Retina (tissue), 1 donor: Measurements from ENCODE around the gene KIF1A.

Experiments
- DNase-seq: peaks from one replicate; pipeline ENCODE4 v3.0.0-alpha.2; 2016

Gene KIF1A, protein sequence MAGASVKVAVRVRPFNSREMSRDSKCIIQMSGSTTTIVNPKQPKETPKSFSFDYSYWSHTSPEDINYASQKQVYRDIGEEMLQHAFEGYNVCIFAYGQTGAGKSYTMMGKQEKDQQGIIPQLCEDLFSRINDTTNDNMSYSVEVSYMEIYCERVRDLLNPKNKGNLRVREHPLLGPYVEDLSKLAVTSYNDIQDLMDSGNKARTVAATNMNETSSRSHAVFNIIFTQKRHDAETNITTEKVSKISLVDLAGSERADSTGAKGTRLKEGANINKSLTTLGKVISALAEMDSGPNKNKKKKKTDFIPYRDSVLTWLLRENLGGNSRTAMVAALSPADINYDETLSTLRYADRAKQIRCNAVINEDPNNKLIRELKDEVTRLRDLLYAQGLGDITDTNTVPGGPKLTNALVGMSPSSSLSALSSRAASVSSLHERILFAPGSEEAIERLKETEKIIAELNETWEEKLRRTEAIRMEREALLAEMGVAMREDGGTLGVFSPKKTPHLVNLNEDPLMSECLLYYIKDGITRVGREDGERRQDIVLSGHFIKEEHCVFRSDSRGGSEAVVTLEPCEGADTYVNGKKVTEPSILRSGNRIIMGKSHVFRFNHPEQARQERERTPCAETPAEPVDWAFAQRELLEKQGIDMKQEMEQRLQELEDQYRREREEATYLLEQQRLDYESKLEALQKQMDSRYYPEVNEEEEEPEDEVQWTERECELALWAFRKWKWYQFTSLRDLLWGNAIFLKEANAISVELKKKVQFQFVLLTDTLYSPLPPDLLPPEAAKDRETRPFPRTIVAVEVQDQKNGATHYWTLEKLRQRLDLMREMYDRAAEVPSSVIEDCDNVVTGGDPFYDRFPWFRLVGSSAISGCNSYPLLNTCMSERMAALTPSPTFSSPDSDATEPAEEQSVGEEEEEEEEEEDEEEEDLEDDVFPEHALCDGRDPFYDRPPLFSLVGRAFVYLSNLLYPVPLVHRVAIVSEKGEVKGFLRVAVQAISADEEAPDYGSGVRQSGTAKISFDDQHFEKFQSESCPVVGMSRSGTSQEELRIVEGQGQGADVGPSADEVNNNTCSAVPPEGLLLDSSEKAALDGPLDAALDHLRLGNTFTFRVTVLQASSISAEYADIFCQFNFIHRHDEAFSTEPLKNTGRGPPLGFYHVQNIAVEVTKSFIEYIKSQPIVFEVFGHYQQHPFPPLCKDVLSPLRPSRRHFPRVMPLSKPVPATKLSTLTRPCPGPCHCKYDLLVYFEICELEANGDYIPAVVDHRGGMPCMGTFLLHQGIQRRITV (N-terminal part only)

DNA sequence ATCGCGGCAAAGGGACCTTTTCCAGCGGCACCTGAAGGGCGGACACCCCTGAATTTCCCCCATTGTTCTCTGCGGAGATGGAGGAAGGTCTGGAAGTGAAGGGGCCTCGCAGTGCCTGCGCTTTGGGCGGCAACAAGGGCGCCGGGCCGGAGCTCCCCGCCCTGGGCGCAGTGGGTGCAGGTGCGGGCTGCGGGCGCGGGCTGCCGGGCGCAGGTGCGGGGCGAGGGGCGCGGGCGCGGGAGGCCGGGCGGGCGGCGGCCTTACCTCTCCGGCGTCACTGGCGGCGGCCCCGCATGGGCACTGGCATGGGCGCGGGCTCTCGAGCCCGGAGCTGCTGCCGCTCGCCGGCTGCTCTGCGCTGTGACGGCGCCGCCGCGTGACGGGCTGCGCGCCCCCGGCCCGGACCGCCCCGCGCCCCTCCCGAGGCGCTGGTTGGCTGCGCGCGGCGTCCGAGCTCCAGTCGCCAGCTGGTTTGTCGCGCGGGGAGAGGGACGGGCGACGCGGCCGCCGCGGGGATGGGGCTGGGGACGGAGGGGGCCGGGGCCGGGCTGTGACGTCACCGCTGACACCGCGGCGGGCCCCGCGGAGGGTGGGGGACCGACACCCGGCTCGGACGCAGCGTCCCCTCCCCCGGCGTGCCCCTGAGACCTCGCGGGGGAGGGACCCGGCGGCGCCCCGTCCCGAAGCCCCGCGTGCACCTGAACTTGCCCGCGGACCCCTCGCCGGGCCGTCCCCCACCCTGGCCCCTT lies at the start of gene KIF1A:
TSS of gene KIF1A (minus strand) at position 362 of the 749 bp plus-strand sequence. CDS start 22,467 bp downstream, outside the sequence.
- DNase-seq = peak; percentile 72

DNA sequence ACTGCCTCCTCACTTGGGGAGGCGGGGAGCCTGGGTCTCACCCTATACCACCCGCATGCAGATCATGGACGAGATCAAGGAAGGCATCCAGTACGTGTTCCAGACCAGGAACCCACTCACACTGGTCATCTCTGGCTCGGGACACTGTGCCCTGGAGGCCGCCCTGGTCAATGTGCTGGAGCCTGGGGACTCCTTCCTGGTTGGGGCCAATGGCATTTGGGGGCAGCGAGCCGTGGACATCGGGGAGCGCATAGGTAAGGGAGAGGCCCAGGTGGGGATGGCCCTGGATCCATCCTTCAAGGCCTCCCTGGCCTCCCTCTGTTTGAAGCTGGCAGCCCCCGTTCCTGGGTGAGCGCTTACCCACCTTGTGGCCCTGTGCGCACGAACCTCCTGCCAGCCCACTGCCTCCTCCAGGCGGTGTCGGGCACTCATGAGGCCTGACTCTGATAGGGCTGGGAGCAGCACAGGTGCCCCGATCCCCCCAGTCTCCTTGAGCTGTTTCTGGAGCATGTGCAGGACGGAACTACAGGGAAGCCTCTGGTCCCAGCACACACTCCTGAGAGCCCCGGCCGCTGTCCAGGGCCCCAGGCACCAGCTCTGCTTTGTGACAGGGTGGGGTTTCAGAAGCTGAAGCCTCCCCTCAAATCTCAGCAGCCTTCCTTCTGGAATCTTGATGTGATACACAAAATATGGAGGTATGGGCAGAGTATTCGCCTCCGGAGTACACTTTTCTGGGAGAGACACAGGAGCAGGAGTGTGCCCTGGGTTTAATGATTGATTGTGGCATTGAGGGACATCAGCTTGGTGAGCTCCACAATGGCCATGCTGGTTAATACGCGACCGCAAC lies 49.3 kb upstream of the KIF1A start:
- DNase-seq = no peak

DNA sequence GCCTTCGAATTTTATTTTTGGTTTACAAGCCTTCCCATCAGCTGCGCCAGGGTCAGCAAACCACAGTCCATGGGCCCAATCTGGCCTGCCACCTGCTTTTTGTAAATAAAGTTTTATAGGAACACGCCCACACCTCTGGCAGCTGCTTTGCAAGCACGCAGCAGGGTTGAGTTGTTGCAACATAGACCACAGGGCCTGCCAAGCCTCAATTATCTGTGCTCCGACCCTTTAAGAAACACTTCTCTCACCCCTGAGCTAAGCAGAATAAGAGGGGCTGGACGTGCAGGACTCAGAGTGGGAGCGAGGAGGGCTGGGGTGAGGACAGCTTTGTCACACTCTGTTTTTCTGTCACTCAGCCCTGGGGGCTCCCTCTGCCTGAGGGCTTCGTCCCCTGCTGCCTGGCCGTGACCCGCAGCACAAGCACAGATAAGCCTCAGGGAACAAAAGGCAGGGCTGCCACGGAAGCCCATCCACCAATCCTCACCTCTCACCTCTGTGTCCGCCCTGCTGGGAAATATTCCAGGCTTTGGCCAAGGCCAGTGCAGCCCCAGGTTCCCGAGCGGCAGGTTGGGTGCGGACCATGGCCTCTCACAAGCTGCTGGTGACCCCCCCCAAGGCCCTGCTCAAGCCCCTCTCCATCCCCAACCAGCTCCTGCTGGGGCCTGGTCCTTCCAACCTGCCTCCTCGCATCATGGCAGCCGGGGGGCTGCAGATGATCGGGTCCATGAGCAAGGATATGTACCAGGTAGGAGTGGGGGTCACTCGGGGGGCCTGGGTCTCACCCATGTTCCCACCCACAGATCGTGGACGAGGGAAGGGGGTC lies 48.5 kb upstream of the KIF1A start, which contains the start of gene AGXT:
TSS of gene AGXT (plus strand) at position 539 of the 823 bp plus-strand sequence. CDS start at position 581, 42 bp downstream.
- DNase-seq = no peak

DNA sequence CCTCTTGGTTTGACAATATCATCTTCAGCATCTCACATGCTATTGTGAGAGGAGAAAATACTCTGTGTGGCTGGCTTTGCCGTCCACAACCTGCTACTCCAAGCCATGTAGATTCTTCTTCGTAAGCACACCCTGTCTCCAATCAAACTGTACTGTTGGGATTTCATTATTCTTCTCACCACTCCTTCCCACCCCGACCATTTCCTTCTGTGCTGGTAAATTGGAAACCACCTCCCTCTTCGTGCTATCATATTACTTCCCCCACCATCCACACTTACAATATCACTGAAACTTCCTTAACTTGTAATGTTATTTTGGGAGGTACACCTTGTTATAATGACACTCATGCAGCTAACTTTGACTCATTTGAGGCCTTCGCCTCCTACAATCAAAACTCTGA lies 45.4 kb upstream of the KIF1A start:
- no peak for DNase-seq

DNA sequence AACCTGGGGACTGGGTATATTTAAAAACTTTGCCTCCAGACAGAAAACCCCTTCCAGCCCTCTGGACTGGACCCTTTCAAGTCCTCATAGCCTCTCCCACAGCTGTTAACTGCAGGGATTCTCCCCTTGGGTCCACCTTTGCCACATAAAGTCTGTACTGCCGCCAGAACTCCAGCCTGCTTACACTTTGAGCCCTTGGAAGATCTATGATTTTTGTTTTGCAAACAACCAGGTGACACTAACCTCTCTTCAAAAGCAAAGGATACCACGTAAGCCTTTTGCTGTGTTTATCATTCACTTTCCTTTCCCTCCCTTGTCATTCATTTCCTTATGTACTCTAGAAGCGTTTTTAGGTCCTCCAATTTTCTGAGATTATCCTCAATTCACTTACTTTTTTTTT lies 44.5 kb upstream of the KIF1A start:
- no peak for DNase-seq

DNA sequence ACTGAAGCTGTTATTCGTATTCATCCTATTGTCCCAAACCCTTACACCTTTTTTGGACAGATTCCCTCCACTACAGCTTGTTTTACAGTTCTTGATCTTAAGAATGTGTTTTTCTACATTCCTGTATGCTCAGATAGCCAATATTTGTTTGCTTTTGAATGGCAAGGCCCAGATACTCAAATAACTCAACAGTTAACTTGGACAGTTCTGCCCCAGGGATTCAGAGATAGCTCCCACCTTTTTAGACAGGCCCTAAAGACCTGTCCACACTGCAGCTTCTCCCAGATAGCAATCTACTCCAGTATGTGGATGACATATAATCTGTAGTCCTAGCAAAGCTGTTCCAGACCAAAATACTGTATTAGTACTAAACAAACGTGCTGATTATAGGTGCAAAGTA lies 41.5 kb upstream of the KIF1A start:
- DNase-seq = no peak

DNA sequence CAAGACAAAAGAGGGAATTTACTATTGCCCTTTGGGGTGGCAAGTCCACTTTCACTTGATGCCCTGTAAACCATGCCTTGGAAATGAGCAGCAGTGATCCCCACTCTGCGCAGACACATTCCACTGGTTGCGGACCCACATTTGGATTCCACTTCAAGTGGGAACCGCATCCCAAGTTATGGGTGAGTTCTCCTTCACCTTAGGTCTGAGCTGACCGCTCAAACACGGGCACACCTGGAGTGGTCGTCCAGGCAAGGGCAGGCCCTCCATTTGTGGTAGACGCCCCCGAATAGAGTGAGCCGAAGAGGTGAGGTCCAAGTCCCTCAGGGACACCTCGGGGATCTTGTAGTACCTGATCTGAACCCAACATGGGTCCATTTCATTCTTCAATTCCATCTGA lies 38.9 kb upstream of the KIF1A start:
- no peak for DNase-seq

DNA sequence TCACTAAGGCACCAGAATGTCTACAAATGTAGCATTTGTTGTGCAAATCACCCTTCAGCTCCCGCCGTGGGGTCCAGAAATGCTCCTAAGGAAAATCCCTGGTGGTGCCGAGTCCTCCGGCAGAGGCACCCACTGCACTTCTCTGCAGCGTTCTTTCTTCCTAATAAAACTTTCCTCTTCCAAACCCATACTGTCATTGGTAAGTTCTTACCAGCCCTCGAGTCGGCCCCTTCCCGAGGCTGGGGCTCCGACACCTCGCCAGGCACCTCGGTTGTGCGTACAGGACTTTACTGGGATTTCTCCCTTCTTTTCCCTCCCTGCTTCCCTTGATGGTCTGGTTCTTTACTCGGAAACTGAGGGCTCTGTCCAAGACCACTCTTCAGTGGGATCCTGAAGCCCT lies 38.3 kb upstream of the KIF1A start:
- DNase-seq = no peak

DNA sequence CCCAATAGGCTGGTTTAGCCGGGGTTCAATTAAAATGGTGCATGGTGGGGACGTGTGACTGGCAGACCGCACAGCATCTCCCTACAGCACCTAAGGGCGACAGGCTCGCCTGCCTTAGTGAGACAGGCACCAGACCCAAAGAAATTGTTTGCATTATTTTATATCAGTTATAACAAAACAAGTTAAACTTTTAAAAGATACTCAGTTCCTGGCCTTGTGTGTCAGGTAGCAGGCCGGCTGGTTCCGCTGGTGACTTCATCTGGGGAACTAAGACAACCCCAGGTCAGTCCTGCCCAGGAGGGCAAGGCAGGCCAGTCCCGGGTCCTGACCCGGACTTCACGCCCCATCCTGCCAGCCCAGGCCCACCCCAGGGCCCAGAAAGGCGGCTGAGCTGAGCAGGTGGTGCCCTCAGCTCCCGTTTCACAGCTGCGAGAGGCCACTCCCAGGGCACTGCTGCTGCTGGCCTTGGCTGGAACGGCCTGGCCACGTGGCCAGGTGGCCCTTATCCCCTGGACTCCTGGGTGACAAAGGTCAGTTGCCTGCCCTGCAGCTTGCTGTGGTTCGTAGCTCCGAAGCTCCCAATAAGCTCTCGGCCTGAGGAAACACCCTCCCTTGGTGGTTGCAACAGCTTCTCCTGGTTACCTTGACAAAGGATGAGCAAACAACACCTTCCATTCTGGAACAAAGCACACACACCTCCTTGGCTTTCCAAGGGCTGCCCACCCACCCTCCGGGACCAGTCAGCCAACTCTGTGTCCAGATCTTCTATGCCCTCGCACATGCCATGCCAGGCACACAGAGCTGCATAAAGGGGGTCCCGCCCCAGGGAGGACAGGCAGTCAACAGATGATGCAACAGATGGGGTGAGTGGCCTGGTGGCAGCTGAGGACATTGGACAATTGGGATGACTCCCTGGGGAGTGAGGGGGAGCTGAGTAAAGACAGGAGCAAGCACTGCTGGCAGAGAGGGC lies 37.3 kb upstream of the KIF1A start:
- DNase-seq = no peak

DNA sequence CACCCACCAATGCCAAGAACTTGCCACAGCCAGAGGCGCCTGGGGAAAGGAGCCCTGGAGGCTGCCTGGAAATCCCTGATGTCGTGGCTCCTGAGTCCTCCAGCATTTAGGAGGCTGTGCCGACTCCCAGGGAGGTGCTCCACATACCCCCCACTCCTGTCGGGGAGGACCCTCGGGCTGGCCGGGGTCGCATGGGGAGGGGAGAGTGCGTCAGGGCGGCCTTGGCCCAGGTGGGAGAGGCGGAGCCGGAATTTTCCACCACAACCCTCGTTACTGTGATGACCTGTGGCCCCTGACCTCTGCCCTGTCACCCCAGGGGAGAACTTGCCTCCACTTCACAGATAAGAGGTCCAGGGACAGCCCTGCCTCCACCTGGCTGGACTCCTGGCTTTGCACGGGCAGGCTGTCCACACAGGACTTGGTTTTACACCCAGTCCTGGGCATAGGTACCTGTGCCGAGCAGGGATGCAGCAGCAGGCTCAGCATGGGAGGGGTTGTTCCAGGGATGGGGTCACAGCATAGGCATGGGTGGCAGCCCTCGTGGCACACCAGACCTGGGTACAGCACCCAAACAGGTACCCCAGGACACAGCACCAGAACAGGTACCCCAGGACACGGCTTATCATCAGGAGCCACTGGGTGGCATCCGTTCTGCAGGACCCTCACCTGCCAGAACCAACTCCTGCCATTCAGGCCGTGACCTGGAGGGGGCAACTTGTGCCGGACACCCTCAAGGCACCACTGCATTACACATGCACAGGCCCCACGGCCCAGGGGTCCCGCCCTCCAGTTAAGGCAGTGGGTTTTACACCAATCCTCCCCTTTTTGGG lies 36.3 kb upstream of the KIF1A start:
- no peak for DNase-seq

DNA sequence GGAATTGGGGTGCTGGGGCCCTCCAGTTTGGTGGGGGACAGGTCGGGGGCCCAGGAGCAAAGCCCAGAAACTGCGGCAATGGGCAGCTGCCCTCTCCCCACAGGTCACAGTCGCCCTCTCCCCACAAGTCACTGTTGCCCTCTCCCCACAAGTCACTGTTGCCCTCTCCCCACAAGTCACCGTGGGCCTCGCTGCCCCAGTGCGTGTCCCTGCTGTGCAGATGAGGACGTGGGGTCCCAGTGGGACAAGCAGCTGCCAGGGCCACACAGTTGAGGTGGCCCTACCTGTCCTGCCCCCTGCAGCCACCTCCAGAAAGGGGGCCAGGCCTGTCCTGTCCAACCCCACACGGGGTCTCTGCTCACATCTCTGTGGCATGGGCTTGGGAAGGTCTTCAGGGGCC lies 35.7 kb upstream of the KIF1A start:
- no peak for DNase-seq

DNA sequence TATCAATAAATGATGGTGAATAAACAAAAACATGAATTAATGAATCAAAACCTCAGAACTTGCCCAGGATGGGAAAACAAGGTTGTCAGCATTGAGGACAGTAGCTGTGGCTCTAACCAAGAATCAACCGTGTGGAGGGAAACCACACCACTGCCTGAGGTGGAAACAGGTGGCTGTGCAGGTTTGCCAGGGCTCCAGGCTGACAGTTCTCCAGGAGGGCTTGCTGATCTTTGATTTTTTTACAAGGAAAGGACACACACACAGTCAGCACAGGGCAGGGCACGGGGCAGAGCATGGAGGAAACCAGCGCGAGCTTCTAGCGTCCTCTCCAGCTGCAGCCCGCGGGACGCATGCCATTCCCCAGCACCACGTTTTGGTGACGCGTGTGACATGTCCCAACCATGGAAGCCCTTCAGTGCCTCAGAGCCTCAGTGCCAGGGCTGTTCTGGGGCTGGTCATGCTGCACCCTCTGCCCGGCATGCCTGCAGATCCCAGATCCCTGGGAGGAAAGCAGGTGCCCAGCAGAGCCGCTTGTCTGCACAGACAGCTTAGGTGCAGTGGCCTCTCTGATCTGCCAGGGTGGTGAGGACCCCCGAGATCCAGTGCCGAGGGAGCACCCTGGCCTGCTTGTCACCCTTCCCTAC lies 32.8 kb upstream of the KIF1A start:
- DNase-seq = no peak

DNA sequence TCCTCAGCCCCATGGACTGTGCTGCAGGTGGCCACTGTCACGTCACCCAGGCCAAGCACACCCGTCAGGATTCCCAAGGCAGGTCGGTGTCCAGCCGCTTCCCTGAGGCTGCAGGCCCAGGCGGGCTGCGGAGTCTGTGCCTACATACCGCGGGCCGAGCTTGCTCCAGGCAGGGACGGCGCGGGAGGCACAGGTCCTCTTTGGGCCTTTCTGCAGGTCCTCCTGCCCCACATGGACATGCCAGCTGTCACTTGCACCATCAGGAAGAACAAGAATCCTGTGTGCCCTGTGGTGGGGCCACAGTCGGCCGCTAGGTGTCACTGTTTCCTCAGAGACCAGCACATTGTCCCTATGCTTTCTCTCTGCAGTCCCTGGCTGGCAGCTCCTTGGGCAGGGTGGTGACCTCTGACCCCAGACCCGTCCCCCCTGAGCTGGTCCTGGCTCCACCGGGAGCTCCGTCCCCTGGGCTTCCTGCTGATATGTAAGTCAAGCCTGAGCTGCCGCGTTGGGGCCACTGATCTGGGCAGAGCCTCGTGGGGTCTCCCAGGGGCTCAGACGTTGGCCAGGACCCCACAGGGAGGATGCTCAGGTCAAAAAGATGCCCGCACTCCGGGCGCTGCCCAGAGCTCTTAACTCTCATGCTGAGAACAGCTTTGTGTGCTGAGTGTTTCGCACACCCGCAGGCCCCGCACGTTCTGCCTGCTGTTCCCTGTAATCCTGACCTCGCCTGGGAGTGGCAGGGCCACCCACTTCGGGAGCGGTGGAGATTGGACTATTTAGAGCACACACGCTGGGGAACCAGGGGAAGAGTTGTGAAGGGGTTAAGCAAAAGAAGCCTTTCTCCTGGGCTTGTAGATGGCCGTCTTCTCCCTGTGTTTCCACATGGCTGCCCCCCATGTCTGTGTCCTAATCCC lies 31.3 kb upstream of the KIF1A start:
- peak; percentile 95 for DNase-seq

DNA sequence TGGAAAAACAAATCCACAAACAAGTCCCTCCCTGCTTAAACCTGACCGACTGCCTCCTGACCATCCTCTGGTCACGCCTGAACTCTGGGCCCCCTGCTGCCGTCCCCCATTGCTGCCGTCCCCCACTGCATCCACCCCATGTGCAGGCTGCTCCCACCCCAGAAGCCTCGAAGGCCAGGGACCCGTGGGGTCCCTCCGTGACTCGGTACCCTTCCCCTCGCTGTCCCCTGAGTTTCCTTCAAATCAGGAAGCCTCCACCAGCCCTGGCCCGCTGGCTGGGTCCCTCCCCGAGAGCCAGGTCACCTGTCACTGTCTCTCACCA lies 30.7 kb upstream of the KIF1A start:
- DNase-seq = no peak

DNA sequence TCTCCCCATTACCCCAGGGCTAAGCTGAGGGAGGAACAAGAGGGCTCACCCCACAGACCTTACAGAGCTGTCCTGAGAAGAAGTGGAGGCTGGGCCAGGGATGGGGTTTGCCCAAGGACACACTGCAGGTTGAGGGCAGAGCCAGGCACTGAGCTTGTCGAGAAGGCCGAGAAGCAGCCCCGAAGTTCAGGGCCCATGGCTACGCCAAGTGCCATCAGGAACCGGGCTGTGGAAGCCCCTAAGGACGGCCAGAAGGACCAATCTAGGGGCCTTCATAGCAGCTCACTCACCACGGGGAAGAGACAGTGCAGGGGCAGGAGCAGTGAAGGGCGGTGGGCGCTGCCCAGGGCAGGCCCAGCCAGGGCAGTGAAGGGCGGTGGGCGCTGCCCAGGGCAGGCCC lies 30.0 kb upstream of the KIF1A start:
- no peak for DNase-seq

DNA sequence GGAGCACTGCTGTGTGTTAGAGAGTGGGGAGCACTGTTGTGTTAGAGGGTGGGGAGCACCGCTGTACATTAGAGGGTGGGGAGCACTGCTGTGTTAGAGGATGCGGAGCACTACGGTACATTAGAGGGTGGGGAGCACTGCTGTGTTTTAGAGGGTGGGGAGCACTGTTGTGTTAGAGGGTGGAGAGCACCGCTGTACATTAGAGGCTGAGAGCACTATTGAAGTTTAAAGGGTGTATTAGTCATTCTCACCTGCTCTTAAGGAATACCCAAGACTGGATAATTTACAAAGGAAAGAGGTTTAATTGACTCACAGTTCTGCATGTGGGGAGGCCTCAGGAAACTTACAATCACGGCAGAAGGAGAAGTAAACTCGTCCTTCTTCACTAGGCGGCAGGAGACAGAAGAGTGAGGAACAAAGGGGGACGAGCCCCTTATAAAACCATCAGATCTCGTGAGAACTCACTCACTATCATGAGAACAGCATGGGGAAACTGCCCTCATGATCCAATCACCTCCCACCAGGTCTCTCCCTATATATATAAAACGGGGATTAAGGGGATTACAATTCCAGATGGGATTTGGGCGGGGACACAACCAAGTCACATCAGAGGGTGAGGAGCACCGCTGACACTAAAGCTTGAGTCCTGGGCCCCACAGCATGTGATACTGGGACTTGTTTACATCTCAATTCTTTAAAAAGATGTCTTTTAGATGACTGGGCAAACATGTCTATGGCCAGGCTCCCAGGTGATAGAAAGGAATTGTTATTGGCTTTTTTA lies 29.1 kb upstream of the KIF1A start:
- no peak for DNase-seq
